ACHN (cell line): ENCODE data around the gene NUP35.

ENCODE experiments used
- DNase-seq: peaks from one replicate; pipeline ENCODE4 v3.0.0-alpha.2; 2015
- in situ Hi-C: cut with HindIII; loops from 2 replicates; pipeline ENCODE4 v1.10.0; 2017; ENCODE audit warnings: low sequenced_read_pairs, low pct_ligation_motif_present, low pct_unique_long_range_greater_than_20kb

Gene NUP35

GRCh38 chr2:183192343-183192742 is 68.1 kb downstream of the NUP35 start:
- in situ Hi-C loops: no loop called here
- DNase-seq: no peak

- in situ Hi-C loops: no loop called here
- no peak for DNase-seq
Measured at GRCh38 chr2:183193904-183194303, 69.7 kb downstream of the NUP35 start.

- no peak for DNase-seq
- in situ Hi-C loops: no loop called here
Measured at GRCh38 chr2:183195397-183195796, 71.2 kb downstream of the NUP35 start.

- DNase-seq: no peak
- in situ Hi-C loops: no loop called here
Measured at GRCh38 chr2:183195998-183196409, 71.8 kb downstream of the NUP35 start.

- DNase-seq: no peak
- in situ Hi-C loops: no loop called here
Measured at GRCh38 chr2:183204397-183204796, 80.2 kb downstream of the NUP35 start.

GRCh38 chr2:183207110-183207509 is 82.9 kb downstream of the NUP35 start:
- in situ Hi-C loops: no loop called here
- peak; percentile 73 for DNase-seq

GRCh38 chr2:183209395-183210028 is 85.3 kb downstream of the NUP35 start:
- no peak for DNase-seq
- in situ Hi-C loops: no loop called here
